Retinal pigment epithelial cell (primary cell): ENCODE data around the gene CTTNBP2.

Experiments used
- DNase-seq: peaks from one replicate; pipeline ENCODE4 v3.0.0-alpha.2; 2010; ENCODE audit warnings: low read depth
- H3K4me3 ChIP-seq: 2 replicates; pipeline ENCODE4 v1.5.1; 2011; ENCODE audit warnings: mild to moderate bottlenecking, low read length, control low read depth, moderate library complexity
- CTCF ChIP-seq: conservative IDR thresholded peaks from 2 replicates; pipeline ENCODE4 v1.5.1; 2011; ENCODE audit warnings: low read depth, low read length, control low read depth, inconsistent platforms

CTTNBP2 gene

DNA sequence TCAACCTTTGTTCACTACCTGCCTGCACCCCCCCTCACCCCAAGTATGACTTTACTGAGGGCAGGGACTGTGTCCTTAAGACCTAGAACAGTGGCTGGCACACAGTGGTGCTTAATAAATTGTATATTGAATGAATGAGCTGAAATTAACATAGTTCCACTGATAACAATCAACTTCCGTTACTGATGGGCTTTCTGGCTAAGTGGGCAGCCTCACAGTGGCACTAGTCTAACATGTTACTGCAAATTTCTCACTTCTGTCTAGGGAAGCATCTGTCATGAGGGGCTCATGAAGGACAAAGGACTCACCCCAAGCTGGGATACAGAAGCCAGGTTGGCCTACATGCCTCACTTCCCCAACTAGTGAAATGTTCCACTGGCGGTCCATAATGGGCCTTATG, 79.3 kb downstream of the CTTNBP2 start:
- no peak for TF ChIP-seq CTCF
- no peak overlapping the region for H3K4me3 ChIP-seq
- no peak for DNase-seq

DNA sequence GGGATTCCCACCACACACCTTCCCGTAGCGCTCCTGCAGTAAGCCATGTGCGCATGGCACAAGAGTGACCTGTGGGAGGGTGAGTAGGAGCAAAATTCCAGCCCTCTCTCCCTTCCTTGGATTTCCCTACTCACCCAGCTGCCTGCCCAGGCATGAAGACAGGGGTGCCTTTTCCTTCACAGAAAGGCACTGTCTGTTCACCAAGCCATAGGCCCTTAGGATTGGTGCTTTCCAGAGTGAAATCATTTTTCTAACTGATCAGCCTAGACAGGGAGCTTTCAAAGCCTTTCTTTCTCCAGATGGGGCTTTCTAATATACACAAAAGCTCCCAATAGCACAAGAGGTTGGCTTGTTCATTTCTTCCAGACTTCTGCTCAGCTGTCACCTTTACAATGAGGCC, 79.7 kb downstream of the CTTNBP2 start:
- H3K4me3 ChIP-seq, result no peak overlapping the region
- no peak for TF ChIP-seq CTCF
- no peak for DNase-seq

- no peak for TF ChIP-seq CTCF
- no peak overlapping the region for H3K4me3 ChIP-seq
- DNase-seq, result no peak
Observed at GRCh38 chr7:117791877-117792780, 81.1 kb downstream of the CTTNBP2 start.

DNA sequence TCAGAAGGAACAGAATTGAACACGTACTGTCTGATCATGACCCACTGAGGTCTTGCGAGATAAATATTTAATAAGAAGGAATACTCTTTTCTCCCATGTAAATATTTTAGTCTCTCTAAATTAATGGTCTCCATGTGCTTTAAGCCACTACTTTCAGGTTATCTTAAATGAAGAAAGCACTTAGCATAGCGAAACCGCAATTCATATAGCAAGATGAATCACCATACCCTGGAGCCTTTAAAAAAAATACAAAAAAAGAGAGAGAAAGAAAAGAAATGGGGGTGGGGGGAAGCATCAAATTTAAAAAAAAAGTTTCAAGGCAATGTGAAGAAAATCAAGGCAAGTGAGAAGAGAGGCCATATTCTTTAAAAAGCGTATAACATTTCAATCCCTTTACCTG, 82.5 kb downstream of the CTTNBP2 start:
- no peak for DNase-seq
- TF ChIP-seq CTCF, result no peak
- H3K4me3 ChIP-seq, result no peak overlapping the region

- TF ChIP-seq CTCF, result no peak
- DNase-seq, result no peak
- no peak overlapping the region for H3K4me3 ChIP-seq
Observed at GRCh38 chr7:117790251-117790650, 83.0 kb downstream of the CTTNBP2 start.

GRCh38 chr7:117785431-117785830, 87.8 kb downstream of the CTTNBP2 start:
- no peak for DNase-seq
- no peak for TF ChIP-seq CTCF
- no peak overlapping the region for H3K4me3 ChIP-seq

GRCh38 chr7:117784315-117784714, 88.9 kb downstream of the CTTNBP2 start:
- DNase-seq, result no peak
- TF ChIP-seq CTCF, result no peak
- no peak overlapping the region for H3K4me3 ChIP-seq
